NCI-H1436 (cell line): ENCODE measurements around the gene GHITM.
"Not testable (repeated sequence)": the region's sequence is repeated elsewhere in the genome, so short reads cannot be mapped to it uniquely, and the experiment has no call there.

Experiments used
- DNase-seq: peaks from one replicate; lab custom pipeline; 2025; lab: John Stamatoyannopoulos, UW

Gene GHITM, protein sequence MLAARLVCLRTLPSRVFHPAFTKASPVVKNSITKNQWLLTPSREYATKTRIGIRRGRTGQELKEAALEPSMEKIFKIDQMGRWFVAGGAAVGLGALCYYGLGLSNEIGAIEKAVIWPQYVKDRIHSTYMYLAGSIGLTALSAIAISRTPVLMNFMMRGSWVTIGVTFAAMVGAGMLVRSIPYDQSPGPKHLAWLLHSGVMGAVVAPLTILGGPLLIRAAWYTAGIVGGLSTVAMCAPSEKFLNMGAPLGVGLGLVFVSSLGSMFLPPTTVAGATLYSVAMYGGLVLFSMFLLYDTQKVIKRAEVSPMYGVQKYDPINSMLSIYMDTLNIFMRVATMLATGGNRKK

GRCh38 chr10:84139126-84140035 is at the start of gene GHITM:
Gene GHITM, plus strand, starts transcription at chr10:84139509. Its CDS starts 1,992 bp downstream, at chr10:84141501.
- peak; percentile 96 for DNase-seq

DNA sequence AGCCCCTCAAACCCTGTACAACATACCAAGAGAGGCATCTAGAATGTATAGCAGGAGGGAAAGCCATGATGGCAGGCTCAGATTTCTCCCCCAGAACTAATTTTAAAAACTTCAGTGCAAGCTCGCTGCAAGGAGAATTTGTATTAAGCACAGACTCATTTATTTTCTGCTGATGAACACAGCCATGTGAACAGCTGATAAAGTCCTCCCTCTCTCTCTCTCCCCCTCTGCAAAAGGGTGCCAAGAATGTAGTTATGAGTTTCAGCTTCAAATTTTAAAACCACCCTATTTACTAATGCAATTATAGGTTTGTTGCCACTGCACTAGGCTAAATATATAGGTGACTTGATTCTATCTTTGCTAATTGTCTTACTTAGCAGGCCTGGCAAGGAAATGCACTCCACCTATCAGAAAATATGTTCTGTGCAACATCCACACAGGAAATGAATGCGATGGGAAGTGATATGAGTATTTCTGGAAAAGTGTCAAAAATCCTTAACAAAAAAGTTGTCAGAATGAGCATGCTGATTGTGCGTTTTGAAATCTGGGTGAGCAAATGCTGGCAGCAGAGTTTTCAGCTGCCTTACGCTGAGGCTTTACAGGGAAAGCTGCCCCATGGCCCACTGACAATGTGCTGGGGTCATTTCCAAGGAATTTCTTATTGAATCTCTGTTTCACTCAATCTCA is 43.4 kb upstream of the GHITM start:
- DNase-seq, result no peak

DNA sequence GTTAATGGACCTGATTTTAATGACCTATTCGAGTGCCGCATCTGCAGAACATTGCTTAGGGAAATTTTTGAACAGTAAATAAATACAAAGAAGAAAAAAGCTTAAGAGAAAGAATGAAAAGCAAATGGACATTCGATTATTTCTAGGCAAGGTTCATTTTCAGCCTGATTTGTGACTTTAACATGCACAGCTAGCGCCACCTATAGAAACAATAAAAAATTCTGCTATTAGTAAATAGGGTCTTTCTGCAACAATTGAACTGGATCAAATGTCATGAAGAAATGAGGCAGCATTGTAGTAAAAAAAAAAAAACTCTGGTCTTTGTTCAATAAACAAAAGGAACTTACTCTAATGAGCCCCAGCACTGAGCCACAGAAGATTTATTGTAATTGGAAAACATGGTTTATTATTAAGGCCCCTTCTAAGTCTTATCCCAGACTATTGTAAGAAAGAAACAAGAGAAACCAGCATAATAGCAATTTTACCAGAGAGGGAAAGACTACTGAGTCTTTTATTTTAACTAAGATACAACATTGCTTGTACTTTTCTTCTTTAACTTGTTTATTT is 41.4 kb upstream of the GHITM start:
- no peak for DNase-seq

GRCh38 chr10:84098667-84099066 is 40.6 kb upstream of the GHITM start:
- DNase-seq, result no peak

DNA sequence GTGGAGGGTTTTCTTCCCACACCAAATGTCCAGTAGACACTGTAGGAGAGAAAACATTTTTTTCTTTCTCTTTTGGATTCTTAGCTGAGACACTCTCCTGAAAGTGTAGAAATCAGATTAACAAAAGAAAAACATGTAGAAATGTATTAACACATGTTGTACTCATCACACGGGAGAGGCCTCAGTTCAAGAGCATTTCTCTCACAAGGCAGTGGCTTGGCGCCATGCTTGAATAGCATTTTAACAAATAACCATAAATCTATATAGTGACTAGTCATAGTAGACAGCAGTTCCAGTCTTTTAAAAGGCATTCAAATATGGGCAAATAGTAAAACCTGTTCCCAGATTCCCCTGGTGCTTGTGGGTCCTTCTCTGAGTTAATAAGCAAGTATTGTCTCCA is 38.3 kb upstream of the GHITM start:
- no peak for DNase-seq

DNA sequence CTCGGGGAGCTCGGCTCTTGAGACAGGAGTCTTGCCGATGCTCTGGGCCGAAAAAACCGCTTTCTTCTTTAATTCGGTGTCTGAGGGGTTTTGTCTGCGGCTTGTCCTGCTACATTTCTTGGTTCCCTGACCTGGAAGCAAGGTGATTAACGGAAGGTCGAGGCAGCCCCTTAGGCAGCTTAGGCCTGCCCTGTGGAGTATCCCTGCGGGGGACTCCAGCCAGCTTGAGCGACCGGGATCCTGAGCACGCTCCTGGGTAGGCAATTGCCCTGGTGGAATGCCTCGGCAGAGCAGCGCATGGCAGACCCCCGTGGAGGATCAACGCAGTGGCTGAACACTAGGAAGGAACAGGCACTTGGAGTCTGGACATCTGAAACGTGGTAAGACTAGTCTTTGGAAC is 30.5 kb upstream of the GHITM start:
- no peak for DNase-seq

GRCh38 chr10:84109772-84110171 is 29.5 kb upstream of the GHITM start:
- DNase-seq, result not testable (repeated sequence)

DNA sequence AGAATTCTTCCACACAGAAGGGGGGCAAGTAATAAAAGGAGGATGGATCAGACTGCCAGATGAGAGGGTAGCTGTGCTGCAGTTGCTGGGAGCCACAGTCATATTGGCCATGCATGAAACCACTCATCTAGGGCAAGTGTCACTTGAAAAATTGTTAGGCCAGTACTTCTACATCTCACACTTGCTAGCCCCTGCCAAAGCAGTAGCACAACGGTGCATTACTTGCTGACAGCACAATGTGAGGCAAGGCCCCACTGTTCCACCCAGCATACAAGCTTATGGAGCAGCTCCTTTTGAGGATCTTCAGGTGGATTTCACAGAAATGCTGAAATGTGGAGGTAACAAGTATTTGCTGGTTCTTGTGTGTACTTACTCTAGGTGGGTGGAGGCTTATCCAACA is 25.8 kb upstream of the GHITM start:
- DNase-seq, result not testable (repeated sequence)

GRCh38 chr10:84114088-84114667 is 25.1 kb upstream of the GHITM start:
- DNase-seq, result no peak

DNA sequence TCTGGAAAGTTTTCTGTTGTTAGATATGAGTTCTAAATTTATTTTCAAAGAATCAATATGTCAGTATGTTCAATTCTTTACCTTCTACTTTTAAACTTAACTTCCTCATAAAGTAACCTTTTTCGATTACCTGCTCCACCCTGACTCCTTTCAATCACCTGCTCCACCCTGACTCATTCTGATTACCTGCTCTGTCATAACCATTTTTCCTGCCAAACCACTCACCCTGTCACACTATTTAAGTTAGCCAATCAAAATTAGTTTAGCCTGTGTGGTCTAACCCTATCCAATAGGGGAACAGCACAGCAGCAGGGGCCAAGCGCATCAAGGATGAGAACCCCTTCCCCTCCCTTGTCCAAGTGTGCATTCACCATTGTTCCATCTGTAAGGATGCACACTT is 22.1 kb upstream of the GHITM start:
- DNase-seq, result not testable (repeated sequence)

- DNase-seq, result no peak
Observed at GRCh38 chr10:84117686-84118394, 21.5 kb upstream of the GHITM start.

DNA sequence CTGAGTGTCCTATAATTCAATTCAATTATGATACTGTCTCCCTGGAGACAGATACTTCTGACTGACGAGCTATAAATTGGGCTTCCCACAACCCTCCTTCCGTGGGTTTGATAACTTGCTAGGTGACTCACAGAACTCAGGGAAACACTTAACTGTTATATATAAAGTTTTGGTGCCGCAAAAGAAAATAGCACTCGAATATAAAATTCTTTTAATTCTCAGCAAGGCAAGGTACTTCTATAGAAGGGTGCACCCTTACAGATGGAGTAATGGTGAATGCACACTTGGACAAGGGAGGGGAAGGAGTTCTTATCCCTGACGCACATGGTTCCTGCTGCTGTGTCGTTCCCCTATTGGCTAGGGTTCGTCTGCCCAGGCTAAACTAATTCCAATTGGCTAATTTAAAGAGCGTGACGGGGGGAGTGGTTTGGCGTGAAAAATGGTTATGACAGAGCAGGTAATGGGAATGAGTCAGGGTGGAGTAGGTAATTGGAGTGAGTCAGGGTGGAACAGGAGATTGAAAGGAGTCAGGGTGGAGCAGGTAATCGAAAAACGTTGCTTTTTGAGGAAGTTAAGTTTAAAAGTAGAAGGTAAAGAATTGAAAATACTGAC is 20.8 kb upstream of the GHITM start:
- peak; percentile 39 for DNase-seq

- no peak for DNase-seq
Observed at GRCh38 chr10:84123362-84123761, 15.9 kb upstream of the GHITM start.

- not testable (repeated sequence) for DNase-seq
Observed at GRCh38 chr10:84125910-84126784, 13.2 kb upstream of the GHITM start.

DNA sequence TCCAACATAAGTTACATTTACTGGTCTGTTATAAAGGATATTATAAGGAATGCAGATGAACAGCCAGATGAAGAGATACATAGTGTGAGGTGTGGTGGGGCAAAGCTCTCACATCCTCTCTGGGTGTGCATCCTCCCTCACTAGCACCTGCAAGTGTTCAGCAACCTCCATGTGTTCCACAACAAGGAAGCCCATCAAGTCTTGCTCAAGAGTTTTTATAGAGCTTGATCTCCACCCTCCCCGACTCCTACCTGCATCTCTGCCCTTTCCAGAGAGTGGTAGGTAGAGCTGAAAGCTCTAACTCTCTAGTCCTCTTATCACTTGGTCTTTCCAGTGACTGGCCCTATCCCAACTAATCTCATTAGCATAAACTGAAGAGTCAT is 12.5 kb upstream of the GHITM start:
- no peak for DNase-seq

GRCh38 chr10:84135836-84136235 is 3.5 kb upstream of the GHITM start:
- DNase-seq, result no peak

DNA sequence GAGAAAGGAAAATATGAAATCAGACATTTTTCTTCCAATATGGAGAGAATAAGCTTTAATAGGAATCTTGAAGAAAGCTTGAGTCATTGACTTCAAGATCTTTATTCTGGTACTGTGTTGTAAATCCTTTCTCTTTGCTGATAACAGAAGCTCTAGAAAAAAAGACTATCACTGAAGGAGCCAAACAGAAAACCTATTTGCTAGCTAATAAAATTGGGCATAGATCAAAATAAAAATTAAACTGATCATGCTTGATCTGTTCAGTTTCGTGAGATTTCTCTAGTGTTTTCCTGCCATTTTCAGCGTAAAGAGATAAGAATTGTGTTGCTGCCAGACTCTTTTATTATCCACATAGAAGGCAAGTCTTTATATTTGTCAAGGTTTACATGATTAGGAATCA is 1.5 kb upstream of the GHITM start:
- DNase-seq, result no peak

- no peak for DNase-seq
Observed at GRCh38 chr10:84138478-84139125, 707 bp upstream of the GHITM start.

DNA sequence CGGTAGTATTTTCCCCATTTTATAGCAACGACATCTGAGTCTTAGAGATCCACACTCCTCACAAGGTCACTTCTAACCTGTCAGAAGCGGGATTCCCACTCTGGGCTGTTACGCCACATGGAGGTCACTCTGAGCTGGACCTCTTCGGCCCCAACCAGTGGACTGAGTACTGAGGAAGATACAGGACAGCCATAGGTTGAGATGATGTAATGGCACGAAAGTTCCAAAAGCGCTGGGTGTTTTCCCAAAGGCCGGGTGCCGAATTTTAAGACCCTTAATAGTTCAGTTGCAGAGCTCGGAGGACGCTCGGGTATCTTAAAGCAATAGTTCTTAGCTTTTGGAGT is 699 bp downstream of the GHITM start:
- DNase-seq, result no peak
